Measurements from ENCODE around the gene CTSA.

CTSA gene

GRCh38 chr20:45888681-45889080 is 2.5 kb upstream of the CTSA start:
- Mint-ChIP-seq H3K4me1 (peaks cover 18% of the 10 kb centered on the region), H3K4me3 (no peak overlapping the region), H3K36me3 (ENCODE audit: low read depth) (peaks cover 5% of the 10 kb centered on the region), H3K27me3 (ENCODE audit: low read depth, poor library complexity) (peaks cover 3% of the 10 kb centered on the region), H3K9me3 (no peaks in the 10 kb centered on the region), H3K27ac (no peak overlapping the region)
- no peak for TF ChIP-seq CTCF (IDR thresholded peaks at IDR 0.05)
- no peak for DNase-seq

DNA sequence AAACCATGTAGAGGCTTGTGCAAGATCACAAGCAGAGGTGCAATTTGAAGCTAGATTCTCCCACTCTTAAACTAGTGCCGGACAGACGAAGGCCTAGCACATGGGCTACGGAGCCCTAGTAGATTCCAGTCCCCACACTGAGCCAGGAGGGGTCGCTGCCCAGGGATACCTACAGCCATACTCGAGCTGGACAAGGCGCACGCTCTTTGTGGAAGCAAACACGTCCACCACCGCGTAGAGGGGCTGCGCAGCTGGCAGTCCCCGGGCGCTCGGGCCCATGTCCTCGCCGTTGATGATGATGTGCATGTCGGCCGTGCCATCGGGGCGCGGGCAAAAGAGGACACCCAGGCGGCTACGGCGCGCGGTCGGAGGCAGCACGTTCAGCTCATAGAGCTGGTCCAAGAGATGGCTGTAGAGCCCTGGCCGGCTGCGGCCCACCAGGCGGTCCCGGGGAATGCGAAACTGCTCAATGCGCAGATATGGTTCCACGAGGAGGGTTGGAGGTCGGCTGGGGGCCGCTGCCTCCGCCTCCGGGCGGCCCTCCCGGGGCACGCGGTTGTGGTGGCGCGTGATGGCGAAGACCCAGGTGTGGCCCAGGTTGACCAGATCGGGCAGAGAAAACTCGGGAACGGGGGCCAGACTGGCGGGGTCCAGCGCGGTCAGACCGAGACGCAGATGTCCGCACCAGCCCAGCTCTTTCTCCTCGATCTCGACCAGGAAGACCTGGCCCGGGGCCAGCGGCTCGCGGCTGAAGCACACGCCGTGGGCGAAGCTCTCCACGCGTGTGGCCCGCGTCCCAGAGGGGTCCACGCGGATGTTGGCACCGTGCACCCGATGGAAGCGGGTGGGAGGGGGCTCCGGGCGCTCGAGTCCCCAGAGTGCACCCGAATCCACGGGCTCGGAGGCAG is 804 bp upstream of the CTSA start:
- peak; percentile 85 for DNase-seq
- Mint-ChIP-seq H3K4me1 (peaks cover 24% of the 10 kb centered on the region), H3K36me3 (ENCODE audit: low read depth) (peaks cover 6% of the 10 kb centered on the region), H3K9me3 (no peaks in the 10 kb centered on the region), H3K27ac (no peak overlapping the region), H3K27me3 (ENCODE audit: low read depth, poor library complexity) (peaks cover 3% of the 10 kb centered on the region), H3K4me3 (peak overlapping the region; percentile 91)
- TF ChIP-seq CTCF (IDR thresholded peaks at IDR 0.05) = peak; percentile 62

DNA sequence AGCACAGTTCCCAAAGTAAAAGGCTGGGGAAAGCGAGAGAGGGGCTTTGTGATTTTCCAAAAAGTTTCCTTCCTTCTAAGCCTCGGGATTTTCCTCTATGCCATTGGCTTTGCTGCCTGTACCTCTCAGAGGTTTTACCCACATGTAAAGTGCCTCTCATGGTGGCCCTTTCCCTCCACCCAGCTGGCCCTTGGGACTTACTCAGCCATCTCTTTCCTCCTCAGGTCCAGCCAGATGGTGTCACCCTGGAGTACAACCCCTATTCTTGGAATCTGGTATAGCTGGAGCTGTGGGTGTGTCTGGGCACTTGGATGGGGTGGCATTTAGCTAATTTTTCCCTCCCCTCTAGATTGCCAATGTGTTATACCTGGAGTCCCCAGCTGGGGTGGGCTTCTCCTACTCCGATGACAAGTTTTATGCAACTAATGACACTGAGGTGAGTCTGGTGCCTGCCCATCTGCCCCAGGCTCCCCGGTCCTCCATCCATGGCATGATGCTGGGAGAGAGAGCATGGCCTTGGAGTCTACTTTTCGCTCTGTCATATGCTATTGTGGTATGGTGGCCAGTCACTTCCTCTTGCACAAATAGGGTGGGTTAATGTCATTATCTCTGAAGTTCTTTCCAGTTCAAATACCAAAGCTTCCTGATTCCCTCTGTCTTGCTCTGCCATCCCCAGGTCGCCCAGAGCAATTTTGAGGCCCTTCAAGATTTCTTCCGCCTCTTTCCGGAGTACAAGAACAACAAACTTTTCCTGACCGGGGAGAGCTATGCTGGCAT is 1.1 kb downstream of the CTSA start:
- H3K27me3 Mint-ChIP-seq (ENCODE audit: low read depth, poor library complexity) = peaks cover 3% of the 10 kb centered on the region
- H3K4me1 Mint-ChIP-seq = peaks cover 24% of the 10 kb centered on the region
- no peak for TF ChIP-seq CTCF (IDR thresholded peaks at IDR 0.05)
- no peaks in the 10 kb centered on the region for H3K9me3 Mint-ChIP-seq
- no peak overlapping the region for H3K27ac Mint-ChIP-seq
- peaks cover 6% of the 10 kb centered on the region for H3K36me3 Mint-ChIP-seq (ENCODE audit: low read depth)
- DNase-seq = no peak
- peak overlapping the region; percentile 91 for H3K4me3 Mint-ChIP-seq

- Mint-ChIP-seq H3K9me3 (no peaks in the 10 kb centered on the region), H3K27ac (no peak overlapping the region)
- TF ChIP-seq CTCF (IDR thresholded peaks at IDR 0.05) = no peak
Observed at GRCh38 chr20:45892828-45893500, 1.8 kb downstream of the CTSA start.

GRCh38 chr20:45893831-45894230 is 2.7 kb downstream of the CTSA start:
- Mint-ChIP-seq H3K36me3 (ENCODE audit: low read depth) (peaks cover 11% of the 10 kb centered on the region), H3K4me3 (peak overlapping the region; percentile 43), H3K9me3 (no peaks in the 10 kb centered on the region), H3K4me1 (peaks cover 24% of the 10 kb centered on the region), H3K27ac (peak overlapping the region; percentile 10), H3K27me3 (ENCODE audit: low read depth, poor library complexity) (peaks cover 3% of the 10 kb centered on the region)
- no peak for TF ChIP-seq CTCF (IDR thresholded peaks at IDR 0.05)
- no peak for DNase-seq

More at GRCh38 chr20:45892828-45893500, 1.8 kb downstream of the CTSA start:
- peaks cover 3% of the 10 kb centered on the region for H3K27me3 Mint-ChIP-seq (ENCODE audit: low read depth, poor library complexity)
- H3K36me3 Mint-ChIP-seq (ENCODE audit: low read depth) = peaks cover 6% of the 10 kb centered on the region
- peaks cover 24% of the 10 kb centered on the region for H3K4me1 Mint-ChIP-seq
- peak overlapping the region; percentile 91 for H3K4me3 Mint-ChIP-seq
- no peak for DNase-seq
